Gastroesophageal sphincter (tissue), 4 donors: ENCODE results near the gene TMED8. TPM values are rescaled to one million over a fixed set of nuclear protein-coding genes. Genes with fewer than 3 reads are reported as not detected.

ENCODE experiments used
- ATAC-seq: fragments of 150-250 bp; one replicate; pipeline ENCODE4 v1.9.1; 2016; ENCODE audit warnings: mild to moderate bottlenecking, moderate library complexity
- H3K27ac ChIP-seq, 4 donors: fragments of 200-600 bp; sonication (generic) in 3 of 4; 1 replicate in 3 of 4; 2 replicates in 1 of 4; pipeline ENCODE4 v1.5.1; 2016 to 2019
- H3K27me3 ChIP-seq: fragments of 200-600 bp; sonication (generic); one replicate; pipeline ENCODE4 v1.5.1; 2019
- H3K36me3 ChIP-seq, 2 donors: fragments of 200-600 bp; sonication (generic); one replicate each; pipeline ENCODE4 v1.5.1; 2019; ENCODE audit warnings: control low read depth in 1 of 2
- H3K4me1 ChIP-seq, 3 donors: fragments of 200-600 bp; sonication (generic); 1 replicate in 2 of 3; 2 replicates in 1 of 3; pipeline ENCODE4 v1.5.1; 2016 to 2019; ENCODE audit warnings: control low read depth in 2 of 3
- H3K4me3 ChIP-seq, 2 donors: fragments of 200-600 bp; sonication (generic); one replicate each; pipeline ENCODE4 v1.5.1; 2019; ENCODE audit warnings: mild to moderate bottlenecking in 1 of 2, moderate library complexity in 1 of 2
- H3K9me3 ChIP-seq, 3 donors: fragments of 200-600 bp; sonication (generic); one replicate each; pipeline ENCODE4 v1.5.1; 2017 to 2019; ENCODE audit warnings: control low read depth in 2 of 3
- EP300 ChIP-seq: sonication (generic); formaldehyde crosslinking; IDR thresholded peaks from one replicate; pipeline ENCODE4 v1.6.1; 2017; ENCODE audit warnings: antibody characterized with exemption, mild to moderate bottlenecking
- POLR2A ChIP-seq, 2 donors: fragments of 450-650 bp; IDR thresholded peaks; one replicate each; pipeline ENCODE4 v1.6.1; 2017; ENCODE audit warnings: antibody characterized with exemption in 2 of 2, mild to moderate bottlenecking in 2 of 2, moderate library complexity in 1 of 2
- POLR2AphosphoS5 ChIP-seq: sonication (generic); formaldehyde crosslinking; IDR thresholded peaks from one replicate; pipeline ENCODE4 v1.6.1; 2017; ENCODE audit warnings: antibody characterized with exemption
- WGBS, 2 donors: methylation state at CpG; one replicate each; pipeline ENCODE4 v1.1.5; 2018; ENCODE audit warnings: low coverage in 1 of 2; 5-methylcytosine and 5-hydroxymethylcytosine counted together
- total RNA-seq, 4 donors: library from RNA; depleted of rRNA; stranded (reverse); fragments of >200 nt; gene quantifications; one replicate each; pipeline ENCODE4 v1.1.0, GENCODE V29; 2016
- TF ChIP-seq, protein P1 (sequence below), 4 experiments: fragments of 200-600 bp in 2 of 4; fragments of 450-650 bp in 2 of 4; sonication (generic) in 1 of 4; IDR thresholded peaks; one replicate each; pipeline ENCODE4 v1.5.1; 2017 to 2019; ENCODE audit warnings: antibody characterized with exemption in 4 of 4, mild to moderate bottlenecking in 2 of 4, moderate library complexity in 2 of 4

The TMED8 gene
- total RNA-seq, 4 donors from 2014 or later = 16.6 to 21.4 (median 20.7) TPM

DNA sequence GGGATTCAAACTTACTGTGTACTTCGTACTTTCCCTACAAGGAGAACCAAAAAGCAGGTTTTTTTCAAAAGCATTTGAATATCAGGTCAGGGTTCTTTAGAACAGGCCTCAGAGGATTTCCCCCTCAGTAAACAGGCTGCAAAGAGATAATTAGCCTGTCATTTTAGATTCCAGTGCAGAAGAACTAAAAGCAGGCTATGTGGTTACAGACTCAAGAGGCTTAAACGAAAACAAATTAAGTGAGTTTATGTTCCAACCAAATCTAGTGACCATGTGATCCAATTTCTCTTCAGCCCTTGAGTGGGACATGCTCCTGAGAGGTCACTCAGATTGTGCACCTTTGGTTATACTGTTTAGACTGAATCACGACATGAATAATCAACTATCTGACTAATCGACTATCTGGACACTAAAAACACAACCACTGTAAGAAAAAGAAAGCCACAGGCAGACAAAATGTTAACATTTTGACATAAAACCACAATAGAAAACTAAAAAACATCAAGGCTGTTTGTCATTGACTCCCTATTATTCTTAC lies 4.5 kb downstream of the TMED8 start:
- WGBS, 2 donors = 43 to 53% methylated on average over 3 to 4 of the region's 4 CpGs

DNA sequence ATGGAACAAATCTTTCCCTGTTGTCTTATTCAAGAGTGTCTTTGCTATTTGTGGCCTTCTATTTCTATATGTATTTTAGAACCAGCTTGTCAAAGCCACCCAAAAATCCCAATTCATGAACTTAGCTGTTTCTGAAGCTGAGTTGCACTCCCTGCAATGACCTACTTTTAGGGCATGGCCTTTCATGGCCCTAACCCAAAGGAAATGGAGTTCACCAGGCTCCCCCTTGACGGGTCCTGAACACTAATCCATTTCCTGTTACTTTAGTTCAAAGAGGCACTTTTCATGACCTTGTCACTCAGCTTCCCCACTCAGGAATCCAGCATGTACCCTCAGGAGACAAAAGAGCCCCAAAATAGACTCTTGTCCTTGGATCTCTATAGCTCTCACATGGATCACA lies 7.6 kb downstream of the TMED8 start:
- Histone ChIP-seq H3K4me1 (peaks cover 0 to 4% (median 0%) of the 10 kb centered on the region in 3 donors), H3K4me3 (no peak overlapping the region), H3K27me3 (no peaks in the 10 kb centered on the region), H3K36me3 (no peaks in the 10 kb centered on the region), H3K9me3 (no peaks in the 10 kb centered on the region), H3K27ac (no peak overlapping the region)
- TF ChIP-seq POLR2A (IDR thresholded peaks at IDR 0.05) = no peak
- TF ChIP-seq EP300 = no peak
- TF ChIP-seq, protein P1, sequence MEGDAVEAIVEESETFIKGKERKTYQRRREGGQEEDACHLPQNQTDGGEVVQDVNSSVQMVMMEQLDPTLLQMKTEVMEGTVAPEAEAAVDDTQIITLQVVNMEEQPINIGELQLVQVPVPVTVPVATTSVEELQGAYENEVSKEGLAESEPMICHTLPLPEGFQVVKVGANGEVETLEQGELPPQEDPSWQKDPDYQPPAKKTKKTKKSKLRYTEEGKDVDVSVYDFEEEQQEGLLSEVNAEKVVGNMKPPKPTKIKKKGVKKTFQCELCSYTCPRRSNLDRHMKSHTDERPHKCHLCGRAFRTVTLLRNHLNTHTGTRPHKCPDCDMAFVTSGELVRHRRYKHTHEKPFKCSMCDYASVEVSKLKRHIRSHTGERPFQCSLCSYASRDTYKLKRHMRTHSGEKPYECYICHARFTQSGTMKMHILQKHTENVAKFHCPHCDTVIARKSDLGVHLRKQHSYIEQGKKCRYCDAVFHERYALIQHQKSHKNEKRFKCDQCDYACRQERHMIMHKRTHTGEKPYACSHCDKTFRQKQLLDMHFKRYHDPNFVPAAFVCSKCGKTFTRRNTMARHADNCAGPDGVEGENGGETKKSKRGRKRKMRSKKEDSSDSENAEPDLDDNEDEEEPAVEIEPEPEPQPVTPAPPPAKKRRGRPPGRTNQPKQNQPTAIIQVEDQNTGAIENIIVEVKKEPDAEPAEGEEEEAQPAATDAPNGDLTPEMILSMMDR (IDR thresholded peaks at IDR 0.05) = no peak
- TF ChIP-seq POLR2AphosphoS5 = no peak
- no peak for ATAC-seq
- WGBS, 2 donors = 60 to 70% methylated on average over 1 of the region's 1 CpG

More for the DNA sequence above, 4.5 kb downstream of the TMED8 start:
- Histone ChIP-seq H3K4me1 (peaks cover 0 to 22% (median 6%) of the 10 kb centered on the region in 3 donors), H3K27ac (no peak overlapping the region), H3K9me3 (no peaks in the 10 kb centered on the region), H3K4me3 (no peak overlapping the region), H3K27me3 (no peaks in the 10 kb centered on the region), H3K36me3 (no peaks in the 10 kb centered on the region)
- ATAC-seq = no peak
- no peak for TF ChIP-seq POLR2AphosphoS5
- no peak for TF ChIP-seq POLR2A (IDR thresholded peaks at IDR 0.05)
- TF ChIP-seq, protein P1 (IDR thresholded peaks at IDR 0.05) = no peak
- TF ChIP-seq EP300 = no peak

DNA sequence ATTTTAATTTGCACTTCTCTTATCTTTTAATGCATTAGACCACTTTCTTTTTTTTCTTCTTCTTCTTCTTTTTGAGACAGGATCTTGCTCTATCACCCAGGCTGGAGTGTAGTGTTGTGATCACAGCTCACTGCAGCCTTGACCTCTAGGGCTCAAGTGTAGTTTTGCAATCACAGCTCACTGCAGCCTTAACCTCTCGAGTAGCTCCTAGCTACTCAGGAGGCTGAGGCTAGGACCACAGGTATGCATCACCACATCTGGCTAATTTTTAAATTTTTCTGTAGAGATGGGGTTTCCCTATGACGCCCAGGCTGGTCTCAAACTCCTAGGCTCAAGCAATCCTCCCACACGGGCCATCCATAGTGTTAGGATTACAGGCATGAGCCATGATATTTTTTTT lies 12.7 kb downstream of the TMED8 start:
- Histone ChIP-seq H3K36me3 (no peaks in the 10 kb centered on the region), H3K9me3 (no peaks in the 10 kb centered on the region), H3K27me3 (no peaks in the 10 kb centered on the region), H3K27ac (no peak overlapping the region), H3K4me3 (no peak overlapping the region), H3K4me1 (no peaks in the 10 kb centered on the region)
- no peak for TF ChIP-seq POLR2A (IDR thresholded peaks at IDR 0.05)
- TF ChIP-seq, protein P1 (IDR thresholded peaks at IDR 0.05) = no peak
- no peak for TF ChIP-seq POLR2AphosphoS5
- no peak for TF ChIP-seq EP300
- ATAC-seq = no peak
- 84% methylated on average over 3 of the region's 3 CpGs; no CpG with 5 or more reads in 1 of the 2 donors for WGBS, 2 donors

DNA sequence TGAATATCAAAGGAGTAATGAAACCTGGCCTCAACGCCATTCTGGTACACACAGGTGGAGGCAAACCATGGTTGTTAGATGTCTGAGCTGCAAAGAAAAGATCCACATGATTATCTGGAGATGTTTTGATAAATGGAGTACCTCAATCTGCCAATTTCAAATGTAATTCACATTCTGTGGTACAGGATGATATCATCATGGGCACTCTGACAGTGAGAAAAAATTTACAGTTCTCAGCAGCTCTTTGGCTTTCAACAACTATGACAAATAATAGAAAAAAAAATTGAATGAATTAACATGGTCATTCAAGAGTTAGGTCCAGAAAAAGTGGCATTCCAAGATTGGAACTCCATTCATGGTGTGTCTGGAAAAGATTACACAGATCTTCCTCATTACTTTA lies 17.3 kb downstream of the TMED8 start:
- Histone ChIP-seq H3K27me3 (no peaks in the 10 kb centered on the region), H3K27ac (no peak overlapping the region), H3K36me3 (no peaks in the 10 kb centered on the region), H3K9me3 (no peaks in the 10 kb centered on the region), H3K4me1 (no peaks in the 10 kb centered on the region), H3K4me3 (no peak overlapping the region)
- WGBS, 2 donors = 90 to 100% methylated on average over 1 of the region's 1 CpG
- ATAC-seq = no peak
- TF ChIP-seq EP300 (no peak), POLR2A (IDR thresholded peaks at IDR 0.05) (no peak), POLR2AphosphoS5 (no peak)
- TF ChIP-seq, protein P1 (IDR thresholded peaks at IDR 0.05) = no peak

DNA sequence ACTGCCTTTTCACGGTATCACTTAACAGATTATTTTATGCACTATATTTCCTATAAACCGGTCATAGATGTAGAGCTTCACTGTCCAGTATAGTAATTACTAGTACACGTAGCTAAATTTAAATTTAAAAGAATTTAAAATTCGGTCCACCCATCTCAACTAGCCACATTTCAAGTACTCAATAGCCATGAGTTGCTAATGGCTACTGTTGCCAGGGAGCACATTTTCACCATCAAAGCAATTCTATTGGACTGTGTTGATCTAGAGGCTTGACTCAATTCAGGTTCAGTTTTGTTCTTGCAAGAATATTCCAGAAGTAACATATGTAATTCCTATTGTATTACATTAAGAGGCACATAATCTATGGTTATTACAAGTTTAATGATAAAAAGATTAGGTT lies 20.0 kb downstream of the TMED8 start:
- Histone ChIP-seq H3K27ac (no peak overlapping the region), H3K27me3 (no peaks in the 10 kb centered on the region), H3K9me3 (no peaks in the 10 kb centered on the region), H3K4me1 (no peaks in the 10 kb centered on the region), H3K4me3 (no peak overlapping the region), H3K36me3 (no peaks in the 10 kb centered on the region)
- TF ChIP-seq, protein P1 (IDR thresholded peaks at IDR 0.05) = no peak
- TF ChIP-seq POLR2A (IDR thresholded peaks at IDR 0.05) (no peak), POLR2AphosphoS5 (no peak), EP300 (no peak)
- WGBS, 2 donors = 90 to 100% methylated on average over 4 of the region's 4 CpGs
- ATAC-seq = no peak
